Naive thymus-derived CD4-positive, alpha-beta T cell (primary cell): ENCODE measurements around the gene PRKCA. TPM values are rescaled to one million over a fixed set of nuclear protein-coding genes. Genes with fewer than 3 reads are reported as not detected.

ENCODE experiments used
- ATAC-seq: fragments of 150-1000 bp; cut with Tn5 transposase; 2 replicates; pipeline ENCODE4 v1.10.0; 2021; ENCODE audit warnings: mild to moderate bottlenecking, moderate library complexity
- CTCF ChIA-PET: fragments of 350-600 bp; sonication (Branson Sonifier 250); formaldehyde crosslinking; loops from one replicate; lab custom pipeline; 2021; ENCODE audit warnings: antibody characterized with exemption; lab: Charles Lee
- POLR2A ChIA-PET: fragments of 350-600 bp; sonication (Branson Sonifier 250); formaldehyde crosslinking; loops from one replicate; lab custom pipeline; 2021; ENCODE audit warnings: antibody characterized with exemption, inconsistent platforms; lab: Charles Lee
- DNase-seq, 9 donors: peaks; one replicate each; pipeline versions ENCODE4 v3.0.0 to v3.0.0-alpha.2; 2020 to 2022; ENCODE audit warnings: mixed read lengths in 1 of 9
- H3K27ac ChIP-seq: one replicate; pipeline ENCODE4 v1.7.0; 2013; ENCODE audit warnings: mild to moderate bottlenecking, low read depth, low read length, moderate library complexity
- H3K27me3 ChIP-seq, 2 donors: one replicate each; pipeline ENCODE4 v1.7.0; 2013; ENCODE audit warnings: low read length in 2 of 2, mild to moderate bottlenecking in 2 of 2, moderate library complexity in 2 of 2; ENCODE audit not compliant: control insufficient read depth in 2 of 2, insufficient read depth in 2 of 2
- H3K36me3 ChIP-seq, 3 experiments: 1 replicate in 2 of 3; 2 replicates in 1 of 3; pipeline ENCODE4 v1.7.0; 2013; ENCODE audit warnings: low read length in 3 of 3, mild to moderate bottlenecking in 3 of 3, moderate library complexity in 1 of 3; ENCODE audit not compliant: insufficient read depth in 3 of 3, control insufficient read depth in 2 of 3
- H3K4me1 ChIP-seq, 2 donors: one replicate each; pipeline ENCODE4 v1.7.0; 2013; ENCODE audit warnings: low read length in 2 of 2, mild to moderate bottlenecking in 2 of 2, moderate library complexity in 1 of 2; ENCODE audit not compliant: control insufficient read depth in 2 of 2, insufficient read depth in 2 of 2
- H3K4me3 ChIP-seq: 2 replicates; pipeline ENCODE4 v1.7.0; 2013; ENCODE audit warnings: mild to moderate bottlenecking, low read length
- H3K9me3 ChIP-seq, 3 experiments: 1 replicate in 2 of 3; 2 replicates in 1 of 3; pipeline ENCODE4 v1.7.0; 2013; ENCODE audit warnings: low read length in 3 of 3; ENCODE audit not compliant: control insufficient read depth in 2 of 3
- H3K27ac Mint-ChIP-seq, 9 donors: one replicate each; pipeline ENCODE4 v1.8.0; 2020 to 2022; ENCODE audit warnings: mixed read lengths in 9 of 9, mild to moderate bottlenecking in 8 of 9, moderate library complexity in 5 of 9, inconsistent platforms in 2 of 9
- H3K27me3 Mint-ChIP-seq, 5 donors: one replicate each; pipeline ENCODE4 v1.8.0; 2021 to 2022; ENCODE audit warnings: mixed read lengths in 5 of 5, mild to moderate bottlenecking in 1 of 5
- H3K36me3 Mint-ChIP-seq, 5 donors: one replicate each; pipeline ENCODE4 v1.8.0; 2020 to 2022; ENCODE audit warnings: mixed read lengths in 5 of 5, mild to moderate bottlenecking in 3 of 5, inconsistent platforms in 1 of 5
- H3K4me1 Mint-ChIP-seq, 7 donors: one replicate each; pipeline ENCODE4 v1.8.0; 2020 to 2022; ENCODE audit warnings: mixed read lengths in 7 of 7, mild to moderate bottlenecking in 3 of 7, inconsistent platforms in 1 of 7
- H3K4me3 Mint-ChIP-seq, 10 donors: one replicate each; pipeline ENCODE4 v1.8.0; 2020 to 2022; ENCODE audit warnings: mild to moderate bottlenecking in 10 of 10, mixed read lengths in 10 of 10, moderate library complexity in 6 of 10, inconsistent platforms in 2 of 10
- H3K9me3 Mint-ChIP-seq, 11 donors: one replicate each; pipeline ENCODE4 v1.8.0; 2020 to 2022; ENCODE audit warnings: mixed read lengths in 11 of 11, mild to moderate bottlenecking in 4 of 11, inconsistent platforms in 1 of 11, moderate library complexity in 1 of 11
- intact Hi-C, 2 donors: fragments of 100-400 bp; cut with micrococcal nuclease; formaldehyde crosslinking; loops; one replicate each; pipeline ENCODE4 v1.15.1; 2023
- polyA plus RNA-seq, 2 donors: library from polyadenylated mRNA; unstranded; fragments of 300-500 nt; fragmentation: Illumina TruSeq; gene quantifications; one replicate each; pipeline ENCODE4 v1.2.3, GENCODE V29; 2021
- total RNA-seq, 6 experiments: library from RNA in 5 of 6; stranded (reverse) in 5 of 6; gene quantifications; 1 replicate in 5 of 6; 2 replicates in 1 of 6; pipeline ENCODE4 v1.2.3 and lab custom pipeline; 2021 to 2026

PRKCA gene
- total and polyA plus RNA-seq, 7 experiments from 2014 or later = 4.1 to 186 (median 122) TPM

DNA sequence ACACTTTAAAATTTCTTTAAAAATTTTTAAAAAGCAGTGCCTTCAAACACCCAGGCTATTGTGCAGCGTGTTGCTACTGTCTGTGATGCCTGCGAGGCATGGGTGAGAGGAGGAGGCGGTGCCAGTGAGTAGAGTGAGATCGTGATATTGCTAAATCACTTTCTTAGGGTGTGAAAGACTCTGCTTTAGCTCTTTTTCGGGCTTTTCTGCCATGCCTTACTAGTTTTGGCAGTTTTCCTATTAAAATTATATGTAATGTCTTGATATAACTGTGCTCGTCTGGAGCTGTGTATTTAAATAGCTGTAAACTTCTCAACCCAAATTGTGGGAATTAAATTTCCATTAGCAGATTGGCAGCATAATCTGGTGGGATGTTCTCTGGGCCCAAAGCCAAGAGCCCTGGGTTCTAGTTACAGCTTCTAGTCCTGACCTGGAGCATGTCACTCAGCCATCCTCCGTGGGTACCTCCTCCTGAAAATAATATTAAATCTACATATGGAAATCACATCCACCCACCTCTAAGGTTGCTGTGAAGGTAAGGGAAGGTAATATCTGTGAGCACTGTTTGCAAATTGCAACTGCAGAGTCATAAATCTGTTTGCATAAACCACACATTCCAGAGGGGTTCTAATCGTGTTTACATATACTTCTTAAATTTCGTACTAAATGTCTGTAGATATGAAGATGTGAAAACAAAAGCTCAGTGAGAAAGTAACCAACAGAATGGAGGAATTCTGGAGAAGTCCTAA lies 268.2 kb downstream of the PRKCA start:
- DNase-seq = no peak
- Mint-ChIP-seq H3K27ac (peak overlapping the region in 1 of 9 donors; percentile 12), H3K36me3 (peaks cover 0 to 18% (median 4%) of the 10 kb centered on the region in 5 donors), H3K9me3 (peaks cover 0 to 1% (median 0%) of the 10 kb centered on the region in 11 donors), H3K4me1 (peaks cover 14 to 48% (median 33%) of the 10 kb centered on the region in 7 donors), H3K4me3 (no peak overlapping the region), H3K27me3 (no peaks in the 10 kb centered on the region)
- no peaks in the 10 kb centered on the region for H3K9me3 ChIP-seq
- H3K4me1 ChIP-seq = peaks cover 0 to 10% of the 10 kb centered on the region in 2 donors
- intact Hi-C loops = no loop called here
- no peak overlapping the region for H3K4me3 ChIP-seq
- H3K27me3 ChIP-seq = no peaks in the 10 kb centered on the region
- H3K27ac ChIP-seq = no peak overlapping the region
- ChIA-PET CTCF (interaction anchor here (1.1 kb wide), 1 partner anchor 9 kb away, joined by 4 read pairs; no protein-coding TSS in a partner anchor), POLR2A (no interaction called here)
- peaks cover 0 to 3% (median 0%) of the 10 kb centered on the region in 3 experiments for H3K36me3 ChIP-seq
- ATAC-seq = no peak

DNA sequence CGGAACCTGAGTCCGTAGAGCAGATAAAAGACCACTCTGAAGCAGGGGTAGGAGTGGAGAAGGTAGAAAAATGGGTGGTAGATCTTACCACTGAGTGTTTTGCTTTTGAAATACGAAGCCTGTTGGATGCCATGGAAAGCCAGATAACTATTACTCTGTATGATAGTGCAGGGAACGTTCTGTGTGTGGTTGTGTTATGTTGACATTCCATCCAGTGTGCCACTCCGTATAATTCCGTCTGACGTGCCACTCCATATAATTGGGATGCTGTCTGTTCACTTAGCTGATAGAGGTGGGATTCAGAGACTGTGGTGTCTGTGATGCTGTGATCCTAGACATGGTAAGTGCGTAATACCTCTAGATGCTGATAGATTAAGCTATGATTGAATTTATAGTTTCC lies 269.3 kb downstream of the PRKCA start:
- intact Hi-C loops = no loop called here
- no peaks in the 10 kb centered on the region for H3K27me3 Mint-ChIP-seq
- peak overlapping the region in 1 of 9 donors; percentile 8 for H3K27ac Mint-ChIP-seq
- peaks cover 0 to 21% (median 9%) of the 10 kb centered on the region in 5 donors for H3K36me3 Mint-ChIP-seq
- ATAC-seq = no peak
- DNase-seq = no peak
- Histone ChIP-seq H3K4me3 (no peak overlapping the region), H3K9me3 (no peaks in the 10 kb centered on the region), H3K27ac (no peak overlapping the region), H3K4me1 (peaks cover 0 to 9% of the 10 kb centered on the region in 2 donors), H3K36me3 (peaks cover 0 to 3% (median 0%) of the 10 kb centered on the region in 3 experiments), H3K27me3 (no peaks in the 10 kb centered on the region)
- H3K4me3 Mint-ChIP-seq = no peak overlapping the region
- CTCF ChIA-PET = no interaction called here
- POLR2A ChIA-PET = interaction anchor here (0.6 kb wide), 1 partner anchor 9 kb away, joined by 3 read pairs; no protein-coding TSS in a partner anchor
- peaks cover 0 to 1% (median 0%) of the 10 kb centered on the region in 11 donors for H3K9me3 Mint-ChIP-seq
- H3K4me1 Mint-ChIP-seq = peaks cover 10 to 45% (median 31%) of the 10 kb centered on the region in 7 donors

DNA sequence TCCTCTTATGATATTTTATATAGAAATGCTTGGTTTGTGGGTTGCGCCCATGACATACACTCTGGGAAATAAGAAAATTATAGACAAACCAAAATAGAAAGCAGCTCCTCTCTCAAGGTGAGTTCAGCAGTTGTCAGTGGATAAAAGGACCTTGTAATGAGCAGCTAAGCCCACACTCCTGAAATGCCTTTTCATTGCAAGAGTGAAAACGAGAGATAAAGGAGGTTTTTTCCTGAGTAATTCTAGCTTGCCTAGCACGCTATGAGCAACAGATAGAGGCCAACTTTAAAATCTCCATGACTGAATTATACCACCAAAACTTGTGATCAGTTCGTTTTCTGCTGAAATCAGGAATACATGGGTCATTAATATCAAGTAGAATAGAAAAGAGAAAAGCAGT lies 270.7 kb downstream of the PRKCA start:
- H3K4me3 ChIP-seq = no peak overlapping the region
- no peaks in the 10 kb centered on the region for H3K27me3 Mint-ChIP-seq
- intact Hi-C loops = no loop called here
- H3K9me3 Mint-ChIP-seq = peaks cover 0 to 1% (median 0%) of the 10 kb centered on the region in 11 donors
- H3K9me3 ChIP-seq = no peaks in the 10 kb centered on the region
- POLR2A ChIA-PET = no interaction called here
- H3K36me3 ChIP-seq = peaks cover 0 to 8% (median 0%) of the 10 kb centered on the region in 3 experiments
- H3K27me3 ChIP-seq = no peaks in the 10 kb centered on the region
- H3K36me3 Mint-ChIP-seq = peaks cover 2 to 24% (median 13%) of the 10 kb centered on the region in 5 donors
- H3K27ac Mint-ChIP-seq = peak overlapping the region in 1 of 9 donors; percentile 40
- no peak overlapping the region for H3K27ac ChIP-seq
- peaks cover 3 to 42% (median 30%) of the 10 kb centered on the region in 7 donors for H3K4me1 Mint-ChIP-seq
- CTCF ChIA-PET = interaction anchor here (0.7 kb wide), 1 partner anchor 373 kb away, joined by 3 read pairs; no protein-coding TSS in a partner anchor
- H3K4me1 ChIP-seq = no peaks in the 10 kb centered on the region
- no peak overlapping the region for H3K4me3 Mint-ChIP-seq
- no peak for ATAC-seq
- DNase-seq = no peak

DNA sequence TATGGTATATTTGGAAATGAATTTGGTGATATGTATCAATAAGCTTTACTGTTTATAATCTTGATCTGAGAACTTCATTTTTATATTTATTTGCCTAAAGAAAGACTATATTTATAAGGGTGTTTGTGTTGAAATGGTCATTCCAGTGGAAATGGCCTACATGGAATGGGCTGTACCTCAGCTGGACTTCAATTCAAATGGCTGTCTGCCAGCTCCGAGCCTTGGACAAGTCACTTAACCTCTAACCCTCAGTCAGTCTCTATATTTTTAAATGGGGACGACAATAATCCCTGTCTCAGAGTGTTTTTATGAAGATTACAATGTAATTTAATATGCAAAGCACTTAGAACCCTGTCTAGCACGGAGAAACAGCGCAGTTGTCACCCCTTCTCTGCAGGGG lies 271.7 kb downstream of the PRKCA start:
- Mint-ChIP-seq H3K36me3 (peaks cover 9 to 34% (median 22%) of the 10 kb centered on the region in 5 donors), H3K4me3 (no peak overlapping the region), H3K27ac (no peak overlapping the region), H3K4me1 (peaks cover 8 to 49% (median 36%) of the 10 kb centered on the region in 7 donors), H3K9me3 (peaks cover 0 to 1% (median 0%) of the 10 kb centered on the region in 11 donors), H3K27me3 (no peaks in the 10 kb centered on the region)
- peaks cover 0 to 15% (median 0%) of the 10 kb centered on the region in 3 experiments for H3K36me3 ChIP-seq
- H3K4me1 ChIP-seq = no peaks in the 10 kb centered on the region
- no peak for DNase-seq
- H3K9me3 ChIP-seq = no peaks in the 10 kb centered on the region
- POLR2A ChIA-PET = no interaction called here
- no peak overlapping the region for H3K27ac ChIP-seq
- ATAC-seq = no peak
- no peak overlapping the region for H3K4me3 ChIP-seq
- intact Hi-C loops = no loop called here
- CTCF ChIA-PET = no interaction called here
- H3K27me3 ChIP-seq = no peaks in the 10 kb centered on the region

DNA sequence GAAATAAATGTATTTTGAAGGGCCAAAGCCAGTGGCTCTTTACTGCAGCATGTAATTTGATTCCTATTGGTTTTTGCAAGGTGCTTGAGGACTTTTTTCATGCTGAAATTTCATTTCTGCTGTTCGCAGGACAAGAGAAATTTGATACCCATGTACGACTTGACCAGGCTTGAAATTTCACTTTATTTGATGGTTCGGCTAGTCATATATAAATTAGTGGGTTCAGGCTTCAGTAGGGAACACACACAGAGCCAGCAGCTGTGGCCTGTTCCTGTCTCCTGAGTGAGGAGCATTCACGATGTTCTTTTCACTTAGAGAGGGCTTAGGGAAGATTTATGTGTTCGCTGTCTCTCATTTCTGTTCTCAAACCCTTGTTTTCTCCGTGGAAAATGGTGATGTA lies 274.1 kb downstream of the PRKCA start:
- H3K4me3 Mint-ChIP-seq = no peak overlapping the region

DNA sequence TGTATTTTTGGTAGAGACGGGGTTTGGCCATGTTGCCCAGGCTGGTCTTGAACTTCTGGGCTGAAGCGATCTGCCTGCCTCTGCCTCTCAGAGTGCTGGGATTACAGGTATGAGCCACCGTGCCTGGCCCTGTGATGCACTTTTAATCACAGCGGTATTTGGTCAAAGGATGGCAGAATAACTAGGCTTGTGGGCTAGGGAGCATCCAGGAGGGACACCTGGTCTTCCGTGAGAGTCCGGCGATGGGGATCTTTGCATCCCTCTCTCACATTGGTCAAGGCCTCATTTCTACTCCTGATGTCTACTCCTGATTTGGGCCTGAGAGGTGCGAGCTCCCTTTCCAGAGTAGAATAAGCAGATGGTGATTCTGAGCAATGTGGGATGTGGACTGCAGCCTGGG lies 274.6 kb downstream of the PRKCA start:
- ATAC-seq (no peak), DNase-seq (no peak)
- Mint-ChIP-seq H3K4me1 (peaks cover 19 to 60% (median 43%) of the 10 kb centered on the region in 7 donors), H3K4me3 (no peak overlapping the region), H3K27ac (peak overlapping the region in 1 of 9 donors; percentile 63), H3K36me3 (peaks cover 10 to 54% (median 37%) of the 10 kb centered on the region in 5 donors), H3K9me3 (peaks cover 0 to 4% (median 1%) of the 10 kb centered on the region in 11 donors), H3K27me3 (no peaks in the 10 kb centered on the region)
- ChIA-PET CTCF (interaction anchor here (1.6 kb wide), 1 partner anchor 10 kb away, joined by 4 read pairs; no protein-coding TSS in a partner anchor), POLR2A (no interaction called here)
- peaks cover 0 to 12% (median 0%) of the 10 kb centered on the region in 3 experiments for H3K36me3 ChIP-seq
- intact Hi-C loops = no loop called here
- H3K27ac ChIP-seq = no peak overlapping the region
- no peaks in the 10 kb centered on the region for H3K9me3 ChIP-seq
- H3K4me3 ChIP-seq = no peak overlapping the region
- H3K4me1 ChIP-seq = no peaks in the 10 kb centered on the region
- H3K27me3 ChIP-seq = no peaks in the 10 kb centered on the region

More for the DNA sequence above, 274.1 kb downstream of the PRKCA start:
- H3K27ac Mint-ChIP-seq = peak overlapping the region in 2 of 9 donors; percentile 72 to 78
- H3K9me3 ChIP-seq = no peaks in the 10 kb centered on the region
- peaks cover 10 to 48% (median 33%) of the 10 kb centered on the region in 5 donors for H3K36me3 Mint-ChIP-seq
- H3K27me3 ChIP-seq = no peaks in the 10 kb centered on the region
- intact Hi-C loops = no loop called here
- H3K36me3 ChIP-seq = peaks cover 0 to 12% (median 0%) of the 10 kb centered on the region in 3 experiments
- no peaks in the 10 kb centered on the region for H3K4me1 ChIP-seq
- peaks cover 0 to 2% (median 0%) of the 10 kb centered on the region in 11 donors for H3K9me3 Mint-ChIP-seq
- no peak overlapping the region for H3K4me3 ChIP-seq
- ATAC-seq (no peak), DNase-seq (no peak)
- ChIA-PET CTCF (no interaction called here), POLR2A (interaction anchor here (0.6 kb wide), 1 partner anchor 515 kb away, joined by 5 read pairs; no protein-coding TSS in a partner anchor)
- peaks cover 19 to 60% (median 43%) of the 10 kb centered on the region in 7 donors for H3K4me1 Mint-ChIP-seq
- H3K27me3 Mint-ChIP-seq = no peaks in the 10 kb centered on the region
- no peak overlapping the region for H3K27ac ChIP-seq
